Measurements from ENCODE around the gene SLC22A8.
"Not testable (repeated sequence)": the region's sequence is repeated elsewhere in the genome, so short reads cannot be mapped to it uniquely, and the experiment has no call there.

SLC22A8 gene, protein sequence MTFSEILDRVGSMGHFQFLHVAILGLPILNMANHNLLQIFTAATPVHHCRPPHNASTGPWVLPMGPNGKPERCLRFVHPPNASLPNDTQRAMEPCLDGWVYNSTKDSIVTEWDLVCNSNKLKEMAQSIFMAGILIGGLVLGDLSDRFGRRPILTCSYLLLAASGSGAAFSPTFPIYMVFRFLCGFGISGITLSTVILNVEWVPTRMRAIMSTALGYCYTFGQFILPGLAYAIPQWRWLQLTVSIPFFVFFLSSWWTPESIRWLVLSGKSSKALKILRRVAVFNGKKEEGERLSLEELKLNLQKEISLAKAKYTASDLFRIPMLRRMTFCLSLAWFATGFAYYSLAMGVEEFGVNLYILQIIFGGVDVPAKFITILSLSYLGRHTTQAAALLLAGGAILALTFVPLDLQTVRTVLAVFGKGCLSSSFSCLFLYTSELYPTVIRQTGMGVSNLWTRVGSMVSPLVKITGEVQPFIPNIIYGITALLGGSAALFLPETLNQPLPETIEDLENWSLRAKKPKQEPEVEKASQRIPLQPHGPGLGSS

DNA sequence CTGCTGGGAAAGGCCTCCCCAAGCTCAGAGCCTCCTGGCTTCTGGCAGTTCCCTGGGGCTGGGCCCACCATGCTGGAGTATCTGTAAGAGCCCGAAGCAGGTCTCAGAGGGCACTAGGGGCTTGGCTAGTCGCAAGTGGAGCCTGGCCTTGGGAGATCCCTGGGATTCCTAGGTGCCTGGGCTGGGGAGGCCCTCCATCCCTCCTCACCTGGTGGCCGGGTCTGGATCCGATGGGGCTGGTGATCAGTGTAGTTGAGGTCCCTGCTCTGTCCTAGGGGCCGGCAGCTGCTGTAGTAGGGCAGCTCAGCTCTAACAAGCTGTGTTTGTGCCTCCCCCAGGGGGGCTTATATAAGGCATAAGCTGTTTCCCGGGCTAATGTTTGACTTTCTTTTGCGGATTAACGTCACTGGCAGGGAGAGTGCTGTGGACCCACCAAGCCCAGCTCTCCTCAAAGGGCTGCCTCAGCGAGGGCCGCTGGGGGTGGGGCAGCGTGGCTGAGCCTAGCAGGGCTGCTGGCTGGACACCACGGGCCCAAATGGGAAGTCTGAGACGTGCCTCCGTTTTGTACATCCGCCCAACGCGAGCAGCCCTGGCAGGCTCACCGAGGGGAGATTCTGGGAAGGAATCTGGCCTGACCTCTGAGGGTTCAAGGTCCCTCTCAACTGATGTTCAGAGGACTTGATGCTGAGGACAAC is at the start of gene SLC22A8:
TSS of gene SLC22A8 (minus strand) at position 321 of the 695 bp plus-strand sequence. CDS start 883 bp downstream, outside the sequence.
- no peak for DNase-seq

DNA sequence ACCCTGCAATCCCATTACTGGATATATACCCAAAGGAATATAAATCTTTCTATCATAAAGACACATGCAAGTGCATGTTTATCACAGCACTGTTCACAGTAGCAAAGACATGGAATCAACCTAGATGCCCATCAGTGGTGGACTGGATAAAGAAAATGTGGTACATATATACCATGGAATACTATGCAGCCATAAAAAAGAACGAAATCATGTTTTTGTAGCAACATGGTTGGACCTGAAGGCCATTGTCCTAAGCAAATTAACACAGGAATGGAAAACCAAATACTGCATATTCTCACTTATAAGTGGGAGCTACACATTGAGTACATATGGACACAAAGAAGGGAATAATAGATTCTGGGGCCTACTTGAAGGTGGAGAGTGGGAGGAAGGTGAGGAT is 30.6 kb upstream of the SLC22A8 start:
- DNase-seq = not testable (repeated sequence)

DNA sequence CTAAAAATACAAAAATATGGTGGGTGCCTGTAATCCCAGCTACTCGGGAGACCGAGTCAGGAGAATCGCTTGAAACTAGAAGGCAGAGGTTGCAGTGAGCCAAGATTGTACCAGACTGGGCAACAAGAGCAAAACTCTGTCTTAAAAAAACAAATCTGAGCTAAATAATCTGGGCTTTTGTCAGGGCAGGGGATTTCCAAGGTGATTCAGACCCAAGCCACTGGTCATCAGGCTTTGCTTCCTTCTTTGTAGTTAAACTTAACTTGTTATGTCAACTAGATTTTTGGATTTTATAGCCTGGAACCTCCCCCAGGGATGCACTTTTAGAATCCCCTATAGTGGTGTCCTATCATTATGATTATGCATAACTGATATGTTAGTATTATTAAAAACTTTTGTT is 27.0 kb upstream of the SLC22A8 start:
- DNase-seq = no peak

DNA sequence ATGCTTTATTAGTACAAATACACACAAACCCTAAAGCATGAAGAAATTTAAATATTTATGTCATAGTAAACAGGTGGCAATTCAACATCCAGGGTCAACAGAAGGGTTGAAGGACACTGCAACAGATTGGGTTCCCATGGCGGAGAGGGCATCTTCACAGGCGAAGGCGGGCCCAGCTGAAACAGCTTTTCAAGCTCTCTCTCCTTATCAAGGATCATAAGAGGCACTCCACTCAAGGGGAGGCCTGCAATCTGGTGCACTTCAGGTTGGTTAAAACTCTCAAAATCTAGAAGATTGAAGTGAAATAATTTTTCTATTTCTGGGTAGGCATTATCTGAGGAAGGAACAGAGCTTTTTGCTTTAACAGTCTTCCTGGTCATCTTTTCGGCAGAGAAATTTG is 16.8 kb upstream of the SLC22A8 start:
- no peak for DNase-seq

DNA sequence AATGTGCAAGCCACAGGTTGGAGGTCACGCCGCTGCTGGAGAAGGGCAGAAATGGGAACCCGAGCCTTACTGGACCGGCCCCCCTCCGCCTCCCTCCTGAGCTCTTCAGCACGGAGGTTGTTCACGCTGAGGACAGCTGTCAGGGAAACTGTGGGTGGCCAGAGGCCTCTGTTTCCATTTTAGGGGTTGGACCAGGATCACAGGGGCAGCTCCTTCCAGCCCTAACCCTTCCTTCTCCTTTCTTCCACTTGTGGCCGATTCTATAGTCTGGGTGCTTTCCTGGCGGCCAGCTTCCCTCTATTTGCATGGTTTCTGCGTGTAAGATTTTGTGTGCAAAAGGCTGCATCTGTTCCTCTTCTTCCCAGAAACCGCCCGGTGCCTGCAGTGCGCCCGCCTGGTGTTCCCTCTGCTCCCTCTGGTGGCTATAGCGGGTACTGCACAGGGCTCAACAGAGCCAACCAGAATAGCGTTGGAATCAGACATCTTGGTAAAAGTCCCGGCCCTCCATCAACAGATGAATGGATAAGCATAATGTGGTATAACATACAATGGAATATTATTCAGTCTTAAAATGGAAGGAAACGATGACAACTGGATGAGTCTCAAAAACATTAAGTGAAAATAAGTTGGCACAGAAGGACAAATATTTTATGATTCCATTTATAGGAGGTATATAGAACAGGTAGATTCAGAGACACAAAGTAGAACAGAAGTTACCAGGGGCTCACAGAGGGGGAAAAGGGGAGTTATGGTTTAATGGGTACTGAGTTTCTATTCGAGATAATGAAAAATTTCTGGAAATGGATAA is 8.4 kb upstream of the SLC22A8 start:
- DNase-seq = peak; percentile 87

DNA sequence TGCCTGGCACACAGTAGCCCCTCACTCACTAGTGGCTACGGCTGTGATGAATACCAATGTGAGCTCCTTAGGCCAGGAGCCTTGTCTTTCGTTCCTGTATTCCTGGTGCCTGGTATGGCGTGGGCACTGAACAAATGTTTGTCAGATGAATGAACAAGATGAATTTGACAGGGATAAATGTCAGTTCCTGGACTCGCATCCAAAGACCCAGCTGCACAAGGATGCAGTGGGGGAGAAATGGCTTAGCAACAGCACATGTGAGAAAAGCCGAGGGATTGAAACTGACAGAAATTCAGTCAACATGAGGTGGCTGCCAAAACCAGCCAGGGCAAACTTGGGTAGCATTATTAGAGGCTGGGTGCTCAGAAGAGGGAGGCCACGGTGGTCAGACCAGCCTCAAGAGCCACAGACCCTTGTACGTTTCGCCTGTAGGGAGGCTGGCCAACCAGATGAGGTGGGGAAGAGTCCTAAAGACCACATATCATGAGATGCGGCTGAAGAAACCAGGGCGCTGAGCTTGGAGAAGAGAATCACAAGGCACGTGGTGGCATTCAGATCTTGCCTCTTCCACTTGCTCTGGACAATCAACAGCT is 7.7 kb upstream of the SLC22A8 start:
- no peak for DNase-seq

DNA sequence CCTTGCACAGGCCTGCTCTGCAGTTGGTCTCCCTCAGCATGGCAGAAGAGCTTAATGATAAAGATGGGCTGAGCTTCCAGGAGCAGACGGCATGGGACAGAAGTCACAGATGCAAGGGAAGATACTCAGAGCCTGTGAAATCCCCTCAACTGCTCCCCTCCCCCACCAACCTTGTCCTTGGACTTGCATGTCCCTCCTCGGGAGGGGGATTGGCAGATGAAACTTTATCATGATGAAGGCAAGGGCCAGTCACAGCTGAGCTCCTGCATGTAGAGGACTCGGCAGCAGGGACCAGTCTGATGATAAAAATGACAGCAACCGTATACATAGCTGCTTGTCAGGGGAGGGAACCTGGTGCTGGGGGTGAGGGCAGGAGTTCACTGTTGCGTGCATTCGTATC is 6.8 kb upstream of the SLC22A8 start:
- DNase-seq = no peak

DNA sequence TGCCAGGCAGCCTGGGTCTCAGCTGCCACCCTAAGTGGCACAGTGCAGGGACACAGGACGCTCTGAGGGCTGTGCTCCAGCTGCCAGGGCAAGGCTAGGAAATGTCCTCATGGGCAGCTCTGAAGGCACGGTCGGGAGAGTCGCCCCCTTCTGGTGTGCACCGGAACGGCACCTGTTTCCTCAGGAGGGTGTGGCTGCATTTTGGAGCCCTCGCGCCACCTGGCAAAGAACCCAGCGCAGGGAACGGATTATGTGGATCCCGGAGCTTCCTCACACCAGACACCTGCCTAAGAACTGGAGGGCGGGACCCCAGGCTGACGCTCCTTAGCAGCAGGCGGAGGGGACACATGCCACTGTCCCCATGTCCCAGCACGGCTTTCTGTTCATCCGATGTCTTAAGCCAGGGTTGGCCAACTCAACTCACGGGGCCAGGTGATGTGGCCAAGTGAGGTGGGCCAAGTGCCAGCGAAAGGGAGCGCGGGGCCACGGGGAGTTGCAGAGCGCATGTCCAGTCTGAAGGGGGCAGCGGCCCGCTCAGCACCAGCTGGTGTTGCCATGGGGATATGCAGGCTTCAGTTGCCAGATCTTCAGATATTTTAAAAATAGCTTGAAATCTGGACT is 5.1 kb upstream of the SLC22A8 start:
- no peak for DNase-seq

DNA sequence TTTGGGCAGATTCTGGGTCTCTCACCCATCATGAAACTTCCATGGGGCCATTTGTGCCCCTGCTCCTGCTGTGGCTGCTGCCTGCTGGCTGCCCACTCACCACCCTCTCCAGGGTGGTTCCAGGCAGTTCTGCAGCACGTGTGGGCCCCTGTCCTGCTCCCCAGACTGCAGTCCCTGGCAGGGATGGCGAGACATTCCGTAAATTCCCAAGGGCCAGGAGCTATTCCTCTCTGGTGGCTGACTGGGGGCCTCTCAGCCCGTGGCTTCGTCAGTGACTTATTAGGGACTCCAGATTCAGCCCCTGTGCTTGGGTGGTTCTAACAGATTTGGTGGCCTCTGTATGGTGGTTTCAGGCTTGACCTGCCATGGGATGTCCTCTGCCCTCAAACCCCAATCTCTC is 3.9 kb upstream of the SLC22A8 start:
- no peak for DNase-seq

DNA sequence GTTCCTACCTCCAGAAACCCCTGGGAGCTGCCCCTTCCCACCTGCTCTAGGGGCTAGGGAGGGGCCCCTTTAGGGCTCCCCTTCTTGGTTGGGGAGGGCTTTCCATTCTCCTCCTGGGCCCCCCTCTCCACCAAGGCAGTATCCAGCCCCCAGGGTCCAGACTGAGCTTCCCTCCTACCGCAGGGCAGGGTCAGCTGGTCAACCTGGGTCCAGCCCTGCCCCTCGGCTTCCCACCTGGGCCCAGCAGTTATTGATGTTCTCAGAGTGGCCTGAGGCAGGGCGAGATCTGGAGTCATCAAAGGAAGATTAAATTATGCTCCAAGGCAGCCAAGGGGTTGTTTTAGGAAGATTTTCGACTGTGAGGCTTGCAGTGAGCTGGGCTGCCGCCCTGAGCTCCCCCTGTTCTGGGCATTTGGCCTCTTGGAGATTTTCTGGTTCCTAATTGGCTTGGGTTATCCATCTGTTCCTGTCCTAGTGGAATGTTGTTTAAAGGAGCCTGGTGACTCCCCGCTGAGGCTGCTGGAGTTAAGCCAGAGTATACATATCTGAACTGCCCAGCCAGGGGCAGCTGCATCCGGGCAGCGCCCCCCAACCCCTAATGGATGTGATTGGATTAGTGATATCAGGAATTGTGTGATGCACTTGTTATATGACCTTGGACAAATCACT is 1.8 kb upstream of the SLC22A8 start:
- no peak for DNase-seq

DNA sequence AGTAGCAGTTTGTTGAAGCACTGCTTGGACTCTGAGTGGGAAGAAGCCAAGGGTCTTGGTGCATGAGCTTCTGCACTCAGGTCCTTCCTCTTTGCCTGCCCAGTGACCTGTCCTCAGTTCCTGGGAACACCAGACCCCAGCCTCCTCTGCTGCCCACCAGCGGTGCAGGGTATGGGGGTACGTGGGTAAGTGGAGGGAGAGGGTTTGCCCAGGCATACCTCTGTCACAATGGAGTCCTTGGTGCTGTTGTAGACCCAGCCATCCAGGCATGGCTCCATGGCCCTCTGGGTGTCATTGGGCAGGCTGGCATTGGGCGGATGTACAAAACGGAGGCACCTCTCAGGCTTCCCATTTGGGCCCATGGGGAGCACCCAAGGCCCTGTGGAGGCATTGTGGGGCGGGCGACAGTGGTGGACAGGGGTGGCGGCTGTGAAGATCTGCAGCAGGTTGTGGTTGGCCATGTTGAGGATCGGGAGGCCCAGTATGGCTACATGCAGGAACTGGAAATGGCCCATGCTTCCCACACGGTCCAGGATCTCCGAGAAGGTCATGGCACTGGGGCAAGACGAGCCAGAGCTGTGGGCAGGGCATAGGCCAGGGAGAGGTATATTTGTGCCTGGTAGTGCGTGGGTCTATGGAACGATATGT is 1.1 kb downstream of the SLC22A8 start:
- no peak for DNase-seq

DNA sequence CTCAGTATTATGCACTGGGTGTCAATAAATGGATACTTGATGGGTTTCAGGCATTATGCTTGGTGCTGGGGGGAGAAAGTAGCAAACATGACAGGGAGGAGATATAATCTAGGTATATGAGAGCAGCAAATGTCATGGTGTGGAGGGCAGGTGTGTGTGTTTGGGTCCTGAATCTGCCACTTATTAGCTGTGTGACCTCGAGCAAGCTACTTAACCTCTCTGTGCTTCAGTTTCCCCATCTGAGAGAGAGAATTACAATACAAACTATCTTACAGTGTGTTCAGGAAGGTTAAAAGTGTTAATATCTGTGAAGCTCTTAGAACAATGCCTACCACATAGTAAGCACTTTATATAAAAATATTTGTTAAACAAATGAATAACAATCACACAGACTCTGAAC is 2.8 kb downstream of the SLC22A8 start:
- no peak for DNase-seq

DNA sequence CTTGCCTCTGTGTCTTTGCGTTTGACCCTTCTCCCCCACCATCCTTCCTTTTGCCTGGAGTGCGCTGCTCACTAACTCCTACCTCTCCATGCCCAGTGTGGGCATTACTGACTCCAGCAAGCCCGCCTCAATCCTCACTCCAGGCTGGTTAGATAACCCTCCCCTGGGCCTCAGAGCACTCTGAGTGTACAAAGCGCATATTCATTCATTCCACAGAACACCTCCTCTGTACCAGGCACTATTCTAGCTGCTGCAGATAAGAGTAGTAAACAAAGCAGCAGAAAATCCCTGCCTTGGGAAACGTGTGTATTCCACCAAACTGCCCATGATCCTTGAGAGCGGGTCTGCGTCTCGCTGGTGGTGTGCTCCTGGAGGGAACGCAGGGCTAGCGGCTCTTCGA is 3.2 kb downstream of the SLC22A8 start:
- DNase-seq = no peak

DNA sequence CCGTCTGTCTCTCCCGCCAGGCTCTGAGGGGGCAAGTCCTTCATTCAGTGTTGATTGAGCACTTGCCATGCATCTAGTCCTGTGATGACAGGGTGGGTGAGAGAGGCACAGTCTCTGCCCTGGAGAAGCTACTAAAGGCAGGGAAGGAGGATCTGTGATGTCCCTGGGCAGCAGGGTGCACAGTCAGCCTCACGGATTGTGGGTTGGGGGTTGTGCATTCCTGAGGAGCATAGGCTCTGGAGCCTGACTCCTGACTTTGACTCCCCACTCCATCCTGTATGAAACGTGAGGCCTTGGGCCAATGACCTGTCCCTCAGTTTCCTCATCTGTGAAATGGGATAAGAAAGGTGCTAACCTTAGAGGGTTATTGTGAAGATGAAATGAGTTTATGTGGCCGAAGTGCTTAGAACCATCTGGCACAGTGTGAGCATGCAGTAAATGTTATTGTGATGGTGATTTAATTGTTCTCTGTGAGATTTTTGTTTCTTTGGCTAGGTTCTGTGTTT is 4.7 kb downstream of the SLC22A8 start:
- DNase-seq = no peak

DNA sequence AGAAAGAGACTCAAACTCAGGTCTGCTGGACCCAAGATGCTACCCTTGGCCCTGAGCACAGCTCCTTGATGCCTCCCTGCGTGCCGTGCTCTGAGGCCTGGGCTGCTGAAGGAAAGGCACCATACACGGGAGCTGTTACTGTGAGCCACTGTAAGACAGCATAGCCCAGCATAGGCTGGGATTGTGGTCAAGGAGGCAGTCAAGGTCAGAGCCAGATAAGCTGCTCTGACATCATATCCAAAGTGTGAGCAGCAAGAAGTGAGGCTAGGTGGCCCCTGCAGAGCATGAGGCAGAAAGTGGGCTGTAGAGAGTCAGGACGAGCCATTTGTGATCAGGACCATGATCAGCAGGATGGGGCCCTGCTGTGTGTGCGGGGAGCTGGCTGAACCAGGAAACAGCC is 7.7 kb downstream of the SLC22A8 start:
- no peak for DNase-seq

DNA sequence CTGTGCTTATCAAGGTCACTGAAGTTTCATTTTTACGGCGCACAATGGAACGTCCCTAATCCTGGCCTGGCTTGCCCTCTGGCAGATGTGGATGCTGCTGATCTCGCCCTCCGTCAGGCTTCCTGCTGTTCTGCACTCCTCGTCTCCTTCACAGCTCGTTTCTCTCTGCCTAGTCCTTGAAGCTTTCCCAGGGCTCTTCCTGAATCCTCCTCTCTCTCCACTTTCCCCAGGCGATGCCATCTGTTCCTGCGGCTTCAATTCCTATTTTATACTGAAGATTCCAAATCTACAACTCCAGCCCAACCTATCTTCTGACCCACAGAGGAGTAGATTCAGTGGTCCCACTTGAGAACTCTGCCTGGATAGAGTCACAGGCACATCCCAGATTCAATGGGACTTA is 14.2 kb downstream of the SLC22A8 start:
- DNase-seq = no peak

DNA sequence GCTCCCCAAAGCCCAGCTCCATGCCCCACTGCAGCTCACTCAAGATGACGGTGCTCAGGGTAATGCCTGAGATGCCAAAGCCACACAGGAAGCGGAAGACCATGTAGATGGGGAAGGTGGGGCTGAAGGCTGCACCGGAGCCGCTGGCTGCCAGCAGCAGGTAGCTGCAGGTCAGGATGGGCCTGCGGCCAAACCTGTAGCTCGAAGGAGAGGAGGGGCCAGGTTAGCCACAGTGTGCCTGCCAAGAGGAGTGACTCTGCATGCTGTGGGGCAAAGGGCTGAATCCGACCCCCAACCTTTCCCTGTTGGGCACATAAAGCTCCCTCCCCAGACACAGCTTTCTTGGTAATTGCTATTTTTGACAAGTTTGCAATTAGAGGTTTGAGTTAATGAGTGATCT is 16.0 kb downstream of the SLC22A8 start:
- no peak for DNase-seq

DNA sequence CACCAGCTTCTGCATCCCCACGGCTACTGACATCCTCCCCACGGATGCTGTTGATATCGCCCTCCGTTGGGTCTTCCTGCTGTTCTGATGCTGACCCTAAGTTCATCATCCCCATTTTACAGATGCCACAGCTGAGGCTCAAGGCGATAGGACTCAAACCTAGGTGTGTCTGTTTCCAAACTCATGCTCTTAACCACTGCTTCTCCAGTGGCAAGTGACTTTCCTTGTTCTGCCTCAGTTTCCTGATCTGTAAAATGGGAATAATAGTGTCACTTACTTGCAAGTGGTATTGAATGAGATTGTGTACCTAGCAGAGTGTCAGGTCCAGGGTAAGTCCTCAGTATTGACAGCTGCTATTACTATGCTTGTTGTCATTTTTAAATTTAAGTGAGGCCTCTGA is 16.5 kb downstream of the SLC22A8 start:
- no peak for DNase-seq

DNA sequence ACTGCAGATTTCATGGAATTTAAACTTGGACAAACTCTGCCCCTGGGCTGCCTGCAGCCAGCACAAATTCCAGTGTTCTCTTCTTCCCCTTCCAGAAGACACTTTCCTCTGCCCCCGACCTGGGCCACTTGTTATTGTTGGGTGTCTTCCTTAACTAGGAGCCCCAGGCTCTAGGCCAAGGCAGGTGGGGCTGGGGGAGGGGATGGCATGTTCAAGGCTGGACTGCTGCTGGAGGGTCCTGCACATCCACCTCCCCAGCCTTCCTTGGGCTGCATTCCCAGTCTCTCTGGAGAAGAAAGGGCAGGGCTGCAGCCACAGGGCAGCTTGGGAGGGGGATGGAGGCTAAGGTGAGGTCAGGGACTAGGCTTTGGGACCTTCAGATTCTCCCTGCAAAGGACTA is 19.4 kb downstream of the SLC22A8 start:
- no peak for DNase-seq

DNA sequence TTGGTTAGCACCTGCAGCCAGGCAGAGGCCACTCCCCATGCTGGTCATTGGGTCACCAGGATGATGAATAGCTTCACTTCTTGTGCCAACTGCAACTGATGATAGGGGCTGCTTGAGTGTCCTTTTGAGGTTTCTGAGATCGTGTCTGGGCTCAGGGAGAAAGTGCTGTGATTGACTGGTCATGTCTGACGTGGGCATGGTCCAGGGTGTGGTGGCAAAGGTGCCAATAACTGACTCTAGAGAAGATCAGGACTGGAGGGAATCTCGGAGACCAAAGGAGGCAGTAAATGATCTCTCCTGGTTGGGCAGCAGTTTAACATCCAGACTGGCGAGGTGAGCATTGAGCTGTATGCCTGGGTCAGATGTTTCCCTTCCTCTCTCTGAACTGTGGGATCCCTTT is 20.9 kb downstream of the SLC22A8 start:
- no peak for DNase-seq

DNA sequence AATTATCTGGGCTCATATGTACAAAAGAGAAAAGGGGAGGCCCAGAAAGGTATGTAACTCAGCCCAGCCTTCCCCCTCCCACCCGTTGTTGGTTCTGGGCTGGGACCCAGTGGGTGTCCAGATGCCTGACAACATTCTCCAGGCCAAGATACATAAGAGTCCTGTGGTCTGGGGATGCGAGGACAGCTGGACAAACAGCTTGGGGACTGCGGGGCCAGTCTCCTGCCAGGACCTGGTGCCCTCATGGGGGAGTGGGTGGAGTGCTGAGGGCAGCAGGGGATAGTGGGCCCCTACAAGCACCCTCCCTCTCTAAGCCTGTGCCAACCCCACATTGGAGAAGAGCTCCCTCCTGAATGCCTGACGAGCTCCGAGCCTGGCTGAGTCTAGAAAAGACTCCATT is 27.4 kb downstream of the SLC22A8 start:
- DNase-seq = no peak
